GM12801 (cell line): ENCODE data around the gene DDX31.

ENCODE experiments used
- CTCF ChIP-seq: IDR thresholded peaks from one replicate; pipeline ENCODE4 v1.5.1; 2011; ENCODE audit warnings: control low read depth; ENCODE audit not compliant: insufficient read length; ENCODE audit errors: extremely low read depth

DDX31 gene

GRCh38 chr9:132609184-132609583 is 60.6 kb downstream of the DDX31 start:
- no peak for TF ChIP-seq CTCF

- no peak for TF ChIP-seq CTCF
Observed at GRCh38 chr9:132606066-132606465, 63.7 kb downstream of the DDX31 start.

GRCh38 chr9:132605387-132605786 is 64.4 kb downstream of the DDX31 start:
- no peak for TF ChIP-seq CTCF

- TF ChIP-seq CTCF: no peak
Observed at GRCh38 chr9:132602207-132602606, 67.6 kb downstream of the DDX31 start.

GRCh38 chr9:132600326-132600984 is 69.3 kb downstream of the DDX31 start:
- TF ChIP-seq CTCF: no peak

- TF ChIP-seq CTCF: no peak
Observed at GRCh38 chr9:132597073-132597775, 72.6 kb downstream of the DDX31 start.

GRCh38 chr9:132596200-132596599 is 73.6 kb downstream of the DDX31 start:
- no peak for TF ChIP-seq CTCF
